H9 (cell line): ENCODE data around the gene GH2. TPM values are rescaled to one million over a fixed set of nuclear protein-coding genes. Genes with fewer than 3 reads are reported as not detected.

ENCODE experiments used
- DNase-seq: peaks from one replicate; pipeline ENCODE4 v3.0.0-alpha.2; 2017
- H2AFZ ChIP-seq: one replicate; pipeline ENCODE4 v1.6.1; 2013; ENCODE audit warnings: mild to moderate bottlenecking, low read length, control low read depth, moderate library complexity
- H2AK5ac ChIP-seq: 2 replicates; pipeline ENCODE4 v1.6.1; 2013; ENCODE audit warnings: low read length, control low read depth, mixed read lengths; ENCODE audit not compliant: insufficient read length
- H2BK120ac ChIP-seq: one replicate; pipeline ENCODE4 v1.6.1; 2013; ENCODE audit warnings: low read depth, mild to moderate bottlenecking, low read length, control low read depth, inconsistent platforms; ENCODE audit not compliant: poor library complexity, severe bottlenecking
- H2BK12ac ChIP-seq: 2 replicates; pipeline ENCODE4 v1.6.1; 2013; ENCODE audit warnings: low read length, control low read depth, mixed read lengths, low read depth; ENCODE audit not compliant: insufficient read length
- H2BK15ac ChIP-seq: 2 replicates; pipeline ENCODE4 v1.6.1; 2013; ENCODE audit warnings: low read depth, low read length, control low read depth
- H2BK20ac ChIP-seq: one replicate; pipeline ENCODE4 v1.6.1; 2013; ENCODE audit warnings: low read depth, mild to moderate bottlenecking, low read length, control low read depth, inconsistent platforms; ENCODE audit not compliant: poor library complexity, severe bottlenecking
- H2BK5ac ChIP-seq: 2 replicates; pipeline ENCODE4 v1.6.1; 2013; ENCODE audit warnings: low read length, control low read depth, mixed read lengths; ENCODE audit not compliant: insufficient read length
- H3K14ac ChIP-seq: 2 replicates; pipeline ENCODE4 v1.6.1; 2013; ENCODE audit warnings: low read length, control low read depth; ENCODE audit not compliant: insufficient read depth
- H3K18ac ChIP-seq: 2 replicates; pipeline ENCODE4 v1.6.1; 2013; ENCODE audit warnings: low read depth, mild to moderate bottlenecking, mixed read lengths, low read length, control low read depth; ENCODE audit not compliant: insufficient read length
- H3K23ac ChIP-seq: 2 replicates; pipeline ENCODE4 v1.6.1; 2013; ENCODE audit warnings: low read length, control low read depth, mixed read lengths, low read depth; ENCODE audit not compliant: insufficient read length
- H3K23me2 ChIP-seq: 2 replicates; pipeline ENCODE4 v1.6.1; 2013; ENCODE audit warnings: low read depth, mild to moderate bottlenecking, mixed read lengths, low read length, control low read depth; ENCODE audit not compliant: insufficient read length, poor library complexity, severe bottlenecking
- H3K27ac ChIP-seq: 2 replicates; pipeline ENCODE4 v1.5.1; 2013; ENCODE audit warnings: low read length, control low read depth, mixed read lengths, low read depth; ENCODE audit not compliant: insufficient read length
- H3K27me3 ChIP-seq: 2 replicates; pipeline ENCODE4 v1.6.1; 2013; ENCODE audit warnings: low read length, control low read depth, inconsistent platforms; ENCODE audit not compliant: insufficient read depth
- H3K4ac ChIP-seq: 2 replicates; pipeline ENCODE4 v1.6.1; 2013; ENCODE audit warnings: low read depth, mild to moderate bottlenecking, control low read depth, inconsistent platforms, low read length, moderate library complexity
- H3K4me1 ChIP-seq: 2 replicates; pipeline ENCODE4 v1.6.1; 2013; ENCODE audit warnings: low read length, control low read depth, inconsistent platforms; ENCODE audit not compliant: insufficient read depth
- H3K4me2 ChIP-seq: 2 replicates; pipeline ENCODE4 v1.6.1; 2013; ENCODE audit warnings: low read length, control low read depth, mixed read lengths; ENCODE audit not compliant: insufficient read length, insufficient read depth
- H3K56ac ChIP-seq: 2 replicates; pipeline ENCODE4 v1.6.1; 2013; ENCODE audit warnings: low read depth, mild to moderate bottlenecking, mixed read lengths, low read length, control low read depth; ENCODE audit not compliant: insufficient read length
- H3K79me1 ChIP-seq: 2 replicates; pipeline ENCODE4 v1.6.1; 2013; ENCODE audit warnings: low read depth, mild to moderate bottlenecking, moderate library complexity, low read length, control low read depth, inconsistent platforms; ENCODE audit not compliant: insufficient read depth, poor library complexity, severe bottlenecking
- H3K79me2 ChIP-seq: 2 replicates; pipeline ENCODE4 v1.6.1; 2013; ENCODE audit warnings: low read length, control low read depth, inconsistent platforms; ENCODE audit not compliant: insufficient read depth
- H3K9ac ChIP-seq: 2 replicates; pipeline ENCODE4 v1.6.1; 2013; ENCODE audit warnings: low read length, control low read depth, mixed read lengths; ENCODE audit not compliant: insufficient read length; ENCODE audit errors: extremely low read depth
- H3K9me3 ChIP-seq: one replicate; pipeline ENCODE4 v1.6.1; 2013; ENCODE audit warnings: low read depth, low read length, inconsistent platforms; ENCODE audit not compliant: control insufficient read depth
- H3T11ph ChIP-seq: one replicate; pipeline ENCODE4 v1.6.1; 2013; ENCODE audit warnings: mild to moderate bottlenecking, low read length, control low read depth, inconsistent platforms
- H4K20me1 ChIP-seq: one replicate; pipeline ENCODE4 v1.6.1; 2013; ENCODE audit not compliant: control insufficient read depth, insufficient read length, insufficient read depth
- H4K5ac ChIP-seq: 2 replicates; pipeline ENCODE4 v1.6.1; 2013; ENCODE audit warnings: low read depth, mild to moderate bottlenecking, mixed read lengths, low read length, control low read depth; ENCODE audit not compliant: insufficient read length
- H4K8ac ChIP-seq: replicated peaks from 2 replicates; pipeline ENCODE4 v1.6.1; 2013; ENCODE audit warnings: low read length, control low read depth, mixed read lengths, low read depth; ENCODE audit not compliant: insufficient read length
- H4K91ac ChIP-seq: 2 replicates; pipeline ENCODE4 v1.6.1; 2013; ENCODE audit warnings: low read depth, mild to moderate bottlenecking, moderate library complexity, mixed read lengths, low read length, control low read depth; ENCODE audit not compliant: insufficient read length
- H3K27ac Mint-ChIP-seq, 3 experiments: 2 replicates in 2 of 3; 3 replicates in 1 of 3; pipeline ENCODE4 v1.8.0; 2020 to 2021; ENCODE audit warnings: mixed read lengths in 3 of 3, mild to moderate bottlenecking in 1 of 3, moderate library complexity in 1 of 3
- H3K27me3 Mint-ChIP-seq: 2 replicates; pipeline ENCODE4 v1.8.0; 2021; ENCODE audit warnings: low read depth, mild to moderate bottlenecking, moderate library complexity, mixed read lengths
- H3K36me3 Mint-ChIP-seq, 3 experiments: 2 replicates in 2 of 3; 3 replicates in 1 of 3; pipeline ENCODE4 v1.8.0; 2020 to 2021; ENCODE audit warnings: low read depth in 3 of 3, mixed read lengths in 3 of 3; ENCODE audit not compliant: insufficient read depth in 1 of 3
- H3K4me1 Mint-ChIP-seq, 2 experiments: 2 replicates each; pipeline ENCODE4 v1.8.0; 2020; ENCODE audit warnings: mixed read lengths in 2 of 2
- H3K4me3 Mint-ChIP-seq, 2 experiments: 2 replicates in 1 of 2; 3 replicates in 1 of 2; pipeline ENCODE4 v1.8.0; 2020 to 2021; ENCODE audit warnings: mild to moderate bottlenecking in 2 of 2, mixed read lengths in 2 of 2, moderate library complexity in 1 of 2
- H3K9me3 Mint-ChIP-seq, 2 experiments: 2 replicates in 1 of 2; 3 replicates in 1 of 2; pipeline ENCODE4 v1.8.0; 2020; ENCODE audit warnings: mild to moderate bottlenecking in 2 of 2, mixed read lengths in 2 of 2, moderate library complexity in 1 of 2
- CTCF ChIP-seq: fragments of 200-600 bp; sonication (generic); conservative IDR thresholded peaks from 3 replicates; pipeline ENCODE4 v1.8.0; 2021; ENCODE audit warnings: antibody characterized with exemption, mild to moderate bottlenecking
- WGBS: extraction: QIAGEN DNeasy Blood & Tissue Kit; methylation state at CpG from one replicate; pipeline ENCODE4 v1.1.7; 2013; ENCODE audit warnings: missing lambda C conversion rate, low lambda C conversion rate, mixed read lengths; ENCODE audit not compliant: insufficient read length; ENCODE audit errors: extremely low coverage; 5-methylcytosine and 5-hydroxymethylcytosine counted together
- total RNA-seq: library from RNA; stranded (reverse); gene quantifications from 2 replicates; pipeline ENCODE4 v1.2.1, GENCODE V29; 2021

The GH2 gene
- total RNA-seq, 1 experiment from 2014 or later, result 0.77 TPM

GRCh38 chr17:63830904-63831491 lies 50.7 kb downstream of the GH2 start:
- Histone ChIP-seq H4K20me1 (peaks cover 2% of the 10 kb centered on the region), H2BK5ac (no peak overlapping the region), H2BK12ac (no peak overlapping the region), H4K8ac (no peak overlapping the region), H3K18ac (no peak overlapping the region), H3K23ac (no peak overlapping the region), H3K23me2 (peaks cover 6% of the 10 kb centered on the region), H4K5ac (no peak overlapping the region), H3K27ac (no peak overlapping the region), H4K91ac (no peak overlapping the region), H3K4me1 (no peaks in the 10 kb centered on the region), H3K4ac (no peak overlapping the region), H3K56ac (no peak overlapping the region), H2BK15ac (no peak overlapping the region), H3K14ac (no peak overlapping the region), H3T11ph (no peak overlapping the region), H2BK120ac (no peak overlapping the region), H2AFZ (no peak overlapping the region), H2AK5ac (no peak overlapping the region), H3K79me2 (peaks cover 8% of the 10 kb centered on the region; the same call in 1 of the 2 replicates), H2BK20ac (no peak overlapping the region), H3K9me3 (no peaks in the 10 kb centered on the region), H3K27me3 (no peaks in the 10 kb centered on the region), H3K9ac (no peak overlapping the region), H3K4me2 (no peak overlapping the region), H3K79me1 (peaks cover 3% of the 10 kb centered on the region)
- peaks cover 12 to 18% of the 10 kb centered on the region in 2 experiments for H3K4me1 Mint-ChIP-seq
- no peak for DNase-seq
- no peaks in the 10 kb centered on the region; the same call in 1 of the 2 replicates for H3K27me3 Mint-ChIP-seq
- WGBS, result no CpG with 5 or more reads among the region's 15 CpGs
- TF ChIP-seq CTCF, result no peak
- peaks cover 57 to 94% (median 74%) of the 10 kb centered on the region in 3 experiments for H3K36me3 Mint-ChIP-seq
- H3K9me3 Mint-ChIP-seq, result no peaks in the 10 kb centered on the region; a peak in 1 of 5 replicates
- H3K4me3 Mint-ChIP-seq, result no peak overlapping the region
- no peak overlapping the region for H3K27ac Mint-ChIP-seq
